ENCODE results near the gene SOX6. TPM values are rescaled to one million over a fixed set of nuclear protein-coding genes. Genes with fewer than 3 reads are reported as not detected.

SOX6 gene
- total RNA-seq, 2 experiments from 2014 or later: 0.20 TPM; not detected in 1

GRCh38 chr11:16279524-16279923, 76.8 kb downstream of the SOX6 start:
- Mint-ChIP-seq H3K27ac (no peak overlapping the region), H3K27me3 (no peaks in the 10 kb centered on the region), H3K9me3 (no peaks in the 10 kb centered on the region), H3K4me3 (no peak overlapping the region), H3K36me3 (ENCODE audit: low read depth) (no peaks in the 10 kb centered on the region), H3K4me1 (ENCODE audit: low read depth) (no peaks in the 10 kb centered on the region)
- TF ChIP-seq, protein P1, sequence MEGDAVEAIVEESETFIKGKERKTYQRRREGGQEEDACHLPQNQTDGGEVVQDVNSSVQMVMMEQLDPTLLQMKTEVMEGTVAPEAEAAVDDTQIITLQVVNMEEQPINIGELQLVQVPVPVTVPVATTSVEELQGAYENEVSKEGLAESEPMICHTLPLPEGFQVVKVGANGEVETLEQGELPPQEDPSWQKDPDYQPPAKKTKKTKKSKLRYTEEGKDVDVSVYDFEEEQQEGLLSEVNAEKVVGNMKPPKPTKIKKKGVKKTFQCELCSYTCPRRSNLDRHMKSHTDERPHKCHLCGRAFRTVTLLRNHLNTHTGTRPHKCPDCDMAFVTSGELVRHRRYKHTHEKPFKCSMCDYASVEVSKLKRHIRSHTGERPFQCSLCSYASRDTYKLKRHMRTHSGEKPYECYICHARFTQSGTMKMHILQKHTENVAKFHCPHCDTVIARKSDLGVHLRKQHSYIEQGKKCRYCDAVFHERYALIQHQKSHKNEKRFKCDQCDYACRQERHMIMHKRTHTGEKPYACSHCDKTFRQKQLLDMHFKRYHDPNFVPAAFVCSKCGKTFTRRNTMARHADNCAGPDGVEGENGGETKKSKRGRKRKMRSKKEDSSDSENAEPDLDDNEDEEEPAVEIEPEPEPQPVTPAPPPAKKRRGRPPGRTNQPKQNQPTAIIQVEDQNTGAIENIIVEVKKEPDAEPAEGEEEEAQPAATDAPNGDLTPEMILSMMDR (IDR thresholded peaks at IDR 0.05): no peak
- no peak overlapping the region for H3K4me3 ChIP-seq (ENCODE audit: low read length)
- no peak for DNase-seq
- intact Hi-C loops (cut with DNase I, micrococcal nuclease): no loop called here
- POLR2A ChIA-PET: no interaction called here
- no peak for ATAC-seq (ENCODE audit: poor library complexity)
- H3K4me1 ChIP-seq (ENCODE audit: insufficient read depth, low read length): no peaks in the 10 kb centered on the region
- CTCF ChIA-PET: no interaction called here
- no peaks in the 10 kb centered on the region for H3K36me3 ChIP-seq (ENCODE audit: insufficient read depth, low read length)
- no peaks in the 10 kb centered on the region for H3K27me3 ChIP-seq (ENCODE audit: control insufficient read depth in 1 of 2, insufficient read depth in 2 of 2, low read length in 2 of 2)
- no peaks in the 10 kb centered on the region for H3K9me3 ChIP-seq (ENCODE audit: control insufficient read depth in 1 of 2, insufficient read depth in 1 of 2, low read length in 2 of 2)
- H3K27ac ChIP-seq (ENCODE audit: low read depth in 1 of 2, low read length in 2 of 2): no peak overlapping the region

- no peak overlapping the region for H3K27ac ChIP-seq (ENCODE audit: low read depth in 1 of 2, low read length in 2 of 2)
- H3K4me3 Mint-ChIP-seq: no peak overlapping the region
- TF ChIP-seq, protein P1 (IDR thresholded peaks at IDR 0.05): no peak
- no peaks in the 10 kb centered on the region for H3K4me1 ChIP-seq (ENCODE audit: insufficient read depth, low read length)
- no peaks in the 10 kb centered on the region for H3K9me3 ChIP-seq (ENCODE audit: control insufficient read depth in 1 of 2, insufficient read depth in 1 of 2, low read length in 2 of 2)
- no peak overlapping the region for H3K27ac Mint-ChIP-seq
- no peaks in the 10 kb centered on the region for H3K36me3 ChIP-seq (ENCODE audit: insufficient read depth, low read length)
- H3K9me3 Mint-ChIP-seq: no peaks in the 10 kb centered on the region
- H3K4me3 ChIP-seq (ENCODE audit: low read length): no peak overlapping the region
- H3K4me1 Mint-ChIP-seq (ENCODE audit: low read depth): no peaks in the 10 kb centered on the region
- no peak for ATAC-seq (ENCODE audit: poor library complexity)
- CTCF ChIA-PET: no interaction called here
- H3K36me3 Mint-ChIP-seq (ENCODE audit: low read depth): no peaks in the 10 kb centered on the region
- POLR2A ChIA-PET: no interaction called here
- H3K27me3 ChIP-seq (ENCODE audit: control insufficient read depth in 1 of 2, insufficient read depth in 2 of 2, low read length in 2 of 2): no peaks in the 10 kb centered on the region
- H3K27me3 Mint-ChIP-seq: no peaks in the 10 kb centered on the region
- intact Hi-C loops (cut with DNase I, micrococcal nuclease): no loop called here
- DNase-seq: no peak
Observed at GRCh38 chr11:16278979-16279378, 77.4 kb downstream of the SOX6 start.

GRCh38 chr11:16278273-16278672, 78.1 kb downstream of the SOX6 start:
- ChIA-PET CTCF (no interaction called here), POLR2A (no interaction called here)
- H3K27ac ChIP-seq (ENCODE audit: low read depth in 1 of 2, low read length in 2 of 2): no peak overlapping the region
- Mint-ChIP-seq H3K4me1 (ENCODE audit: low read depth) (no peaks in the 10 kb centered on the region), H3K4me3 (no peak overlapping the region), H3K9me3 (no peaks in the 10 kb centered on the region), H3K27ac (no peak overlapping the region), H3K27me3 (no peaks in the 10 kb centered on the region), H3K36me3 (ENCODE audit: low read depth) (no peaks in the 10 kb centered on the region)
- H3K4me1 ChIP-seq (ENCODE audit: insufficient read depth, low read length): no peaks in the 10 kb centered on the region
- no peaks in the 10 kb centered on the region for H3K36me3 ChIP-seq (ENCODE audit: insufficient read depth, low read length)
- intact Hi-C loops (cut with DNase I, micrococcal nuclease): no loop called here
- no peaks in the 10 kb centered on the region for H3K27me3 ChIP-seq (ENCODE audit: control insufficient read depth in 1 of 2, insufficient read depth in 2 of 2, low read length in 2 of 2)
- no peaks in the 10 kb centered on the region for H3K9me3 ChIP-seq (ENCODE audit: control insufficient read depth in 1 of 2, insufficient read depth in 1 of 2, low read length in 2 of 2)
- TF ChIP-seq, protein P1 (IDR thresholded peaks at IDR 0.05): no peak
- H3K4me3 ChIP-seq (ENCODE audit: low read length): no peak overlapping the region
- no peak for ATAC-seq (ENCODE audit: poor library complexity)
- no peak for DNase-seq
